ENCODE measurements around the gene SLIT3.

SLIT3 gene

DNA sequence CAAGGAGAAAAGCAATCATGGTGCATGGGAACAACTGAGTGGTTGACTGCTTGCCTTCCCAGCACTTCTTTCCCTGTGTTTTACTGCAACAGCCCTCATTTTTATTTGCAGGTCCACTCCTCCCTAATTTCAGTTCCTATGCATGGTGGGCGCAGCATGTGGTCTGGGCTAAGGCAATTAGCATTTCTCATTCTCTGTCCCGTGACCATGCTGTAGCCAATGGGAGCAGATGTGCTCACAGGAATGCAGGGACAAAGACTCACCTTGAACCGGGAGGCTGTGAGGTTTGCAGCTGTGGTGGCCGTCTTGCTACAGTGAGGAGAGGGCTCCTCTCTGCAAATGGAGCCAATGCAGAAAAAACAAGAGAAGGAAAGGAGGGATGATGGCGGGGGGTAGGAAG is 315.5 kb downstream of the SLIT3 start:
- no peak for DNase-seq

DNA sequence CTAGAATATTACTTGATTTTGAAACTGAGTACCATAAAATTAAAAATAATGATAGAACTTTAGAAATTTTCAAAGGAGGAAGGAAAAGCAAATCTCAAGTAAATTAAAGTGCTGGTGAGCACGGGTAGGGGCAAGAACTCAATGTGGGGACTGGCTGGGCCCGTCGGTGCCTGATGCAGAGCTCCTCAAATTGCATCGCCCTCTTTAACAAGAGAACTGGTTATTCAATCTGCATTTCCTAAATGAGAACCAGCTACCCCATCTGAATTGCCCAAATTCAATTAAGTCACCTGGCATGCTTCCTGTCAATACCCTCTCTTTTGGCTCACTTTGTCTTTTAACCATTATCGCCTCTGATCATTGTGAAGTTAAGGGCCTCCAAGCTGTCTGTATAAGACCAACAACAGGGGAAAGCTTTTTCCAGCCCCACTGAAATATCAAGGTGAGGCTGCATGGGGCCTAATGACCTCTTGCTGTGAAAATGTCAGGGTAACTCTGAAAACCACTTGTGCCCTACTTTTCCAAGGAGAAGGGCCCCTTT is 316.7 kb downstream of the SLIT3 start:
- DNase-seq = no peak

DNA sequence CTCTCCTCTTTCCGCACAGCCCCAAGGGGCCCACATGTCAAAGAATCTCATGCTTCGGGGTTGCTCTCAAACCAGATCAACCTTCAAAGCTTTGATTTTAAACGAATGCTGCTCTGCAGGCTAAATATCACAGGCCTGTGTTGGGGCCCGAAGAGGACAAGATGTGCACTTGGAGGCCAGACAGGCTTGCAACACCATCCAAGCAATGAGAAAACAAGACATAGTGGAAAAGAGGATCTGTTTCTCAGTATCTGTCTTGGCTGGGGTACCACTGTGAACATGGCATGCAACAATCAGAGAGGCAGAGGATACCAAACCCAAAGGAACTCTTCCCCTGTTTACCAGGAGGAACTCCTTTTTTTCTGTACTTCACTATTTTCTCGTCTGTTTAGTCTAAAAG is 321.8 kb downstream of the SLIT3 start:
- DNase-seq = no peak

DNA sequence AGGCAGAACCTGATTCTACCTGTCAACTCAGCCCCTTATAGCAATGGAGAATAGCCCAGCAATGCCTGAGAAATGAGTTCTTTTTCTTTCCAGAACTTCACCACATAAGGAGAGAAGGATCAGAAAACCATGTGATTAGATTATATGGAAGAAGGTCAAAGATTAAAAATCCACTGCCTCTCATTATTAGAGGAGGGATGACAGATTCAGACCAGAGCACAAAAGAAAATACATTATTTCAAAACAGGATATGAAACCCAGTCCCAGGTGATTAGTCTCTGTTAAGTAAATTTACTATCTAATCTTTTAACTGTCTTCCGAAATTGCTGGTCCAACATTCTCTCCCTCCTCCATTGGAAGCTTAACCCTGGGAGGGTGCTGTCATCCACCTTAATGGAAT is 322.4 kb downstream of the SLIT3 start:
- no peak for DNase-seq

DNA sequence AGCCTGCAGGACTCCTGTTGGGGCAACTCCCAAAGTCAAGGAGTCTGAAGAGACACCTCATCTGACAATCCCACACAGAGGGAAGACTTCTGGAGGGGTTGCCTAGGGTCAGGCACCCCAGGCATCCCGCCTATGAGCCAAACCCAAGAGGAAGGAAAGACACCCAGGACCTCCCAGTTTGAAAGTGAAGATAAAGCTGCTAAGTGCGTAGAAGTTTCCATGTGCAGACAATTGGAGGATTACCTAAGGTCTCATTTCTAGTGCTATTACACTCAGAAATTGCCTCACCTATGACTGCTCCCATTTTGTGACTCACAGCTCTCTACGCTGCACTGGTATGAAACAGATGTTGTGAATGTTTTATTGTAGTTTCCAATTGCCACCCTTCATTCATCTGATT is 322.9 kb downstream of the SLIT3 start:
- no peak for DNase-seq

DNA sequence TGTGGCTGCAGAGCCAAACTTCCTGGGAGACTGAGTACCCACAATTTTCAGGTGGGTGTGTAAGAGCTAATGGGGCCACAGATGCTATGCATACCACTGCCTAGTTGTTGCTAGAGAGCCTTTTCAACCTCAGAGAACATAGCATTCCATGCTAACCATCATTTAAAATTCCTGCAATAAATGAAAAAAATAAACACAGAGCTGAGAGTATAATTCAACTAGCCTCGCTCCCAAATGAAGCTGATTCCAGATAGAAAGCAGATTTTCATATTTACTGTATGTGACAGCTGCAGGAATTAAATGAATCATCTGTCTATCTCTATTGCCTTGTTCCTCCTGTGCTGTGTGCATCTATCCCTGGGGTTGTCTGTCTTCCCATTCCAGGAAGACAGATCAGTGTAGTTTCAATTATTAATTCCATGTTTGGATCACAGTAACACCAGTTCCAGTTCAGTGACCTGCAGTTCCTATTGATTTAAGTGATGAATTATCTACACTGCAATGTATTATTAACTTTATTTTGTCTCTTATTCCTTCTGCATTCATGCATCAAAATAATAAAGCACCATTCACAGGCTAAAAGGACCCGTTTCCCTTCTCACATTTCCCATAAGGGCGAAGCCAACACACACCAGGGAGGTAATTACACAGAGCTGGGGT is 324.5 kb downstream of the SLIT3 start:
- no peak for DNase-seq

DNA sequence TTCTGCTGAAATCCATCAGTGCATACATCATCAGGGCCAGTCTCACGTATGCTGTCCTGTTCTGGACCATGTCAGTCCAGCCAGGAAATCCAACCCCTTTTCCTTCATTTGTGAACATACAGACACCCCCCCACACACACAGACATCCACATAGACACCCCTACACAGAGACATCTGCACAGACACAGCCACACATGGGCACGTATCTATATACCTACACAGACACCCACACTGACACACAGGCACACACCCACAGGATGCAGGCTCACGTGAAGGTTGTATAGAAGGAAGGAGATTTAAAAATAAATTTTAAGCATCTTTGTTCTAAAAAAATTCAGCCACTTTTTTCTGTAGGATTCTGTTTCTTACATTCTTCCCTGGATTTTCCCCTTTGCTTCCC is 325.6 kb downstream of the SLIT3 start:
- DNase-seq = no peak

DNA sequence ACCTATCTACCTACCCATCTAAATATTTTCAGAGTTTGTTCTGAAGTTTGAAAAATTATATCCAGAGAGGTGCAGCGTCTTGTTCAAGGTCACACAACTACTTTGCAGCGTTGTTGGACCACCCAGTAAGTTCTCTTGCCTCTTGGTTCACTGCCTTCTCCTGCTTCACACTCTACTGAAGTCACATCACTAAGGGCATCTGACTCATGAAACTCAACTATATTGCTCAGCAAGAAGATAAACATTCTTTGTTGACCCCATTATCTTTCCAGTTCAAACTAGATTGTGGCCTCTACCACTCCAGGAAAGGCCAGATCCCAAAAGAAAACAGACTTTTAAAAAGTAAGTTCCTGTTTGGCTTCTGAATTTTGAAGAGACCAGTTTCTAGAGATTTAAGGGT is 326.9 kb downstream of the SLIT3 start:
- DNase-seq = no peak

DNA sequence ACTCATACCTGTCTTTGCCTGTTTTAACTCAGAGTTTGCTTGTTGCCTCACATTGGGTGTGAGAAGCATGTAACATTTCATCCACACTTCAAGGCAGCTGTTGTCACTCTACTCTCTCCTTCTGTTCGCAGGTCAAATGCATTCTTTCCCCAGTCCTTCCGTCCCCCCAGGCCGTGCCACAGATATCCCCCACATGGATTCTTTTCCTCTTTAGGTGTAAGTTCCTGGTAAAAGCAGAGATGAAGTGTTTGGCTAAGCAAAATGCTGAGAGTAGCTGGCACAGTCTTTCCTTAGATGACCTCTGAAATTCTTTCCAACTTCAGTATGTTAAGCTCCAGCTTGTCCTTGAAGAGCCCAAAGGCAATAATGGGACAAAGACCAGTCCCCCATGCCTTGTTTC is 328.2 kb downstream of the SLIT3 start:
- no peak for DNase-seq

DNA sequence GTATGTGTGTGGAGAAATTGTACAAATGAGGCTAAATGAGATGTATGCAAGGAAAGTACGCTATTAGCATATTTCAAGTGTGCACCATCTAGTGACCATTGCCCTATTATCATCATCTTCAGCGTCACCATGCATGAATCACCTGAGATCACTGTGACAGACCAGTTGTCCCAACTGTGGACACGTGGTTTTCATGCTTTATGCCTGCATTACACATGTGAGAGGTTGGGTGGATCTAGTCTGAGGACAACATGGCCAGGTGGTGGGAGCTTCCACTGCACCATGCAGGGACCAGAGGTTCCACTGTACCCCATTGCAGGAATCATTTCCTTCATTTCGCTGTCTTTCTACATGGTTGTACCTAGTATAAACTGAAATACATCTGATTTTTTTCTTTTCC is 329.8 kb downstream of the SLIT3 start:
- DNase-seq = no peak

DNA sequence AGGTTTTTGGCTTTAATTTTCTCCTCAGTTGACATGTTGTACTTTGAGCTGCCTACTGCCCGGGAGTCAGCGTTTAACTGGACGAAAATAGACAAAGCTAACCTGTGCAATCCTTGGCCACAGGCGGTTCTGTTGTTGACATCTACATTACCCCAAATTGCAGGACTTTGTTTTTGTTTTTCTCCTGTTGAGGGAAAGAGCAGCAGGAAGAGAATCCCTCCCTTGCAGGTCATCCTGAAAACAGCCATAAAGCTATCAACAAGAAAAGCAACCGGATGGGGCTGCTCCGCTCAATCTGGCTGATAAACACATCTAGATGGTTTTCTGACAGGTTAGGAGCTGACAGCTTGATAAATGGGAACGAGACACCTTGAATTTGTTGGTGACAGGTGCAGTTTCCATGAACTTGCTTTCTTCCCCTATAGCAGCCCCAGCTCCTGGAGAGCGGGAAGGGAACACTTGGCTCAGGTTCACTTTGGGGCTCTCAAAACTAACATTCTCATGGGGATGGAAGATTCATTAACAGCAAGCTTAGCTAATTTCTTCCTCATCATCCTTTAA is 331.5 kb downstream of the SLIT3 start:
- DNase-seq = no peak

DNA sequence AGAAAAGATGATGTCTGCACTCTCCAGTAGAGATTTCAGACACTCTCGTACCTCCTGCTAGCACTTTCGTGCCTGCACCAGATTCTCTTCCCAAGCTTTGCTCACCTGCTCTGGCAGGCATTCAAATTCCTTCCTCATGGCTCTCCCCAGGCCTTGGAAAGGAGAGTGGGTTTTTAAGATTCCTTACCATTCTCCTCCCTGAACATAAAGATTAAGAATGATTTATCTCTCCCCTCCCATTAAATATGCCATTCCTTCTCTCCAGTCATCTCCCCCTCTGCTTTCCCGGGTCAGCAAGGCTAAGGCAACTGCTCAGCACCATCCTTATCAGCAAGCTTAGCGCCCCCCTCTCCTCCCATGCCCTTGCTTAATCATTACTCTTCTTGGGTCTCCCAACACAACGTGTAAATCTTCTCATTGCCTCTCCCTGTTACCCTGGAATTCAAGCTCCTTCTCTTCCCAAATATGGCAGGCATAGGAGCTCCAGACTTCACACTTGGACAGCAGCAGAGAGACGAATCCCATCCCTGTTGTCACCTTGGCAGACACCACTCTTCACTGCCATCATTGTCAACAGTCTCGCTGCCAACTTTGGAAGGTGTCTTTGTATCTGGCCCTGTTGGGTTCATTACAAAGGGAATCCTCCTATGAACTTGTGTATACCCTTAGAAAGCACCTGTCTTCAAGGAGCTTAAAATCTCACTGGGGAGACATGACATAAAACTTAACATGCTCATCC is 332.9 kb downstream of the SLIT3 start:
- DNase-seq = no peak

DNA sequence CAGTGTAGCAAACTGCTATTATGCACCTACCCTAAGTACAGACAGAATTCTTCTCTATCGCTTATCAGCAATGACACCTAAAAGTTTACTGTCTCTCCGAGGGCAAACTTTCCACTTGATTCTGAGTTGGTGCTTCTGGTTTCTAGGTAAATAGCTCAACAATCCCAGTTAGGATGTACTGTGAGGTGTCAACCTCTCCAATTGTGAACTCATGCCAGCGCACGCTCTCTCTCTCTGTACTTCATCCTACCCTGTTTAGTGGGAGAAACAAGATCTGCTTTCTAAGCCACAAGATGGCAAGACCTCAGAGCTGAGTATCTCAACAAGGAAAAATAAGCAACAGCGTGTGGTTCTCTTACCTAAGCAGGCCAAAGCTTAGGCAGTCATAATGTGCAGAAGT is 335.3 kb downstream of the SLIT3 start:
- no peak for DNase-seq

DNA sequence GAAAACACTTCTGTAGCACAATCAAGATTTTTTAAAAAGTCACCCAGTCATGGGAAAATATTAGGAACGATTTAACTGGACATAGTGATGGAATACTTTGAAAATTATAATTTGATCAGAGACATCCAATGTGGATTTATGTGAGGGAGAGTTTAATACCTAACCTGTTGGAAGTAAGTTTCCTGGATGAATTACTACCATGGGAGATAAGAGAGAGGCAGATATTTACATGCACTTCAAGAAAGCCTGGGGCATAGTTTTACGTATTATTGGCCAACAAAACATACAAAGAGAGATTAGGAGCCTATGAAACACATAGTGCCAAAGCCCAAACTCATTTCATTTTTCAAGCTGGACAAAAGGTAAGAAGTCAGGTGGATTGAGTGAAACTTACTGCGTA is 336.8 kb downstream of the SLIT3 start:
- DNase-seq = no peak

DNA sequence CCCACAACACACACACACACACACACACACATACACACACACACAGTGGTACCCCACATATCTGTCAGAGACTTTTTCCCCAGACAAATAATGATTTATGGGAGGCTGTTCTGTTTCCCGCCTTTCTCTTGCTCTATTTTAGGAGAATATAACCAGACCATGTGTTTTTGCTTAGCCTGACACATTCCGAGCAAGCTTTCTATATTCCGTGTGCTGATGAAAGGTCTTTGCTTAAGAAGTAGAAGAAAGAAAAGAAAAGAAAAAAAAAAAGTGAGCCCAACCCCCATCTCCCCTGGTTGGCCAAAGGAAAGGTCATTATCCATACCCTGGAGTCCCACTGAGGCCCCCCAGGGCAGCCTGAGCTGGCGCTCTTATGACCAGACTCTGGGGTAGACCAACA is 338.6 kb downstream of the SLIT3 start:
- DNase-seq = no peak

DNA sequence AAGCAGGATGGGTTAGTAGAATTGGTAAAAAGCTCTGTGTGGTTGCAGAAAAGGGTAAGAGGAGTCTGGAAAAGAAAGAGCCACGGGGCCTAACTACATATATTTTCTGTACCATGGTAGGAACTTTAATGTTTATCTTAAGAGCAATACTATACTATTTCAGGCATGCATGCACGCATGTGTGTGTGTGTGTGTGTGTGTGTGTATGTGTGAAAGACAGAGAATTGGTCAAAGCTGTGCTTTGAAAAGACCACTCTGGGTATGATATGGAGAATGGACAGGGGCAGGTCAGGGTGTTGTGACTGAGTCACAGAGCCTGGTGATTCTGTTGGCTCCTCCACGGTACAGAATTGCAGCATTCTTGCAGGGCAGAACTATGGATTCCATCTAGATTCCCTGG is 339.3 kb downstream of the SLIT3 start:
- DNase-seq = no peak

DNA sequence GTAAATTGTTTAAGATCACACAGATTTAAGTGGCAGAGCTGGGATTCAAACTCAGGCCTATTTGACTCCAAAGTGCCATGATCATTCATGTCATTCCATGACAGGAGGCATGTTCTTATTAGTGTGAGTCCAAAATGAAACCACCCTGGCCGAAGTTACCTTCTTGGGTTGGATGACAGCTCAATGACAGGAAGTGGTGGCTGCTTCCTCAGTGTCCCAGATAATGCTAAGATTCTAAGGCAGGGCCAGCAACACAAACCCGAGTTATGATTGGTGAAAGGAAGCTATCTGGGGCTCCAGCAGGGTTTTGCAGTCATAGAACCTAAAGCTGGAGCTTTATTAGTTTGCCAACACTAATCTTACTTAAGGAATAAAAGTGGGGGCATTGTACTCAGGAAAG is 340.4 kb downstream of the SLIT3 start:
- DNase-seq = no peak

DNA sequence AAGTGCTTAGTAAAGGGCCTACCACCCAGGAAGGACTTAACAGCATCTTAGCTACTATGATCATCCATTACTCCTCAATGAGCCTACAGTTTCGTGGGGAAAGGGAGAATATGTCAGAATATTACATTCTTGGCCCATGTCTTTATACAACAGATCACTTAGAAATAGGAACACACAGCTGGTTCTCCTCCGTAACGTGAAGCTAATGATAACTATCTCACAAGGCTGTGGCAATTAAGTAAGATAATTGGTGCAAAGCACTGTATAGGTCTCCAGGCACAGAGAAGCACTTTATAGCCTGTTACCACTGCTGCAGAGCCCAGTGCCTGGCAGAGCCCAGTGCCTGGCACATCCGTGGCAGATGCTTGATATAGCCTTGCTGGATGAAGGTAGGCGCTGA is 347.6 kb downstream of the SLIT3 start:
- DNase-seq = no peak

DNA sequence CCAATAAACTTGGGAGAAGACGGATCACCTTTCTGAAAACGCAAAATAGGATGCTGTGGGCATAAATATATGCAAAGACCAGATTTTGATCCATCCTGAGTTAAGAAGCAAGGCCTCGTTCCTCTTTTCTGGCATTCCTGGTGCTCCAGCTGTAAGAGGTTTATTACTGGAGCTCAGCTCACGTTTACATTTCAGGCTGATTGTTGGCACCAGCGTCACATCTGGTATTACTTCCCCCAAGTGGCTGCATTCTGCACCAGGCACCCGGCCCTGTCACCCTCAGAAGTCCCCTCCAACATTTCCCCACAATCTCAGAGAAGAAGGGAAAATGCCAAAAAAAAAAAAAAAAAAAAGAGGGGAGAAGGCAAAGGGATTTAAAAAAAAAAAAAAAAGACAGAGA is 348.7 kb downstream of the SLIT3 start:
- DNase-seq = no peak

DNA sequence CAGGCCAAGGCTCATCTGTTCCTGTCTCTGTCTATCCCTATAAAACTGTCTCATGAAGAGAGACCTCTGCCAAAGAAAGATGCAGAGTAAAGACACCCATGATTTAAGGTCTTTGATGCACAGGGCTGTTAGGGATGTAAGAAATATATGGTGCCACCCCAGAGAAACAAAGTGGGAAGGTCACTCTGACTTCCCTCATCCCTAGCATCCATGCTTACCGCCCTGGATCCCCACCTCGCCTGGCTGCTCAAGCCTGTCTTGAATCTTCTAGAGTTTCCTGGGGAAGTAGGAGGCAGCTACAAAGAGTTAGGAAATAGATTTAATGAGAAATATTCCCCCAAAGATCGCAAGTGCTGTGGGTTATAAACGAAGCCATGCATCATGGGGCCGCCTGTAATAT is 349.2 kb downstream of the SLIT3 start:
- DNase-seq = no peak

DNA sequence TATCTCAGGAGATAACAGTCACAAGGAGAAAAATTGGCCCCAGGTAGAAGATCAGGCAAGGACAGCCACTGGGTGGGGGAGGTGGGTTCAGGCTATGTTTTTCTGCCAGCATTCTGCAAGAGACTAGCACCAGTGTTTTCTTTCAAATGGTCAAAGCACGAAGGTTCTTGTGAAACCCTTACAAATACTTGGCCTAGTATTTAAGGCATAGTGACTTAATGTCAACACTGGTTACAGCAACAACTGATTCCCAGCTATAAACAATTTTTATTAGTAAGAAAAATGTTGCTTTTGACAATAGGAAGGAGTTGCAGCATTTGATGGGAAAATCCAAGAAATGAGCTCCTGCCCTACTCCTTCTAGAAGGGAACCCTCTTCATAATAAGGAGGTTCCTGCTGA is 349.6 kb downstream of the SLIT3 start:
- no peak for DNase-seq

DNA sequence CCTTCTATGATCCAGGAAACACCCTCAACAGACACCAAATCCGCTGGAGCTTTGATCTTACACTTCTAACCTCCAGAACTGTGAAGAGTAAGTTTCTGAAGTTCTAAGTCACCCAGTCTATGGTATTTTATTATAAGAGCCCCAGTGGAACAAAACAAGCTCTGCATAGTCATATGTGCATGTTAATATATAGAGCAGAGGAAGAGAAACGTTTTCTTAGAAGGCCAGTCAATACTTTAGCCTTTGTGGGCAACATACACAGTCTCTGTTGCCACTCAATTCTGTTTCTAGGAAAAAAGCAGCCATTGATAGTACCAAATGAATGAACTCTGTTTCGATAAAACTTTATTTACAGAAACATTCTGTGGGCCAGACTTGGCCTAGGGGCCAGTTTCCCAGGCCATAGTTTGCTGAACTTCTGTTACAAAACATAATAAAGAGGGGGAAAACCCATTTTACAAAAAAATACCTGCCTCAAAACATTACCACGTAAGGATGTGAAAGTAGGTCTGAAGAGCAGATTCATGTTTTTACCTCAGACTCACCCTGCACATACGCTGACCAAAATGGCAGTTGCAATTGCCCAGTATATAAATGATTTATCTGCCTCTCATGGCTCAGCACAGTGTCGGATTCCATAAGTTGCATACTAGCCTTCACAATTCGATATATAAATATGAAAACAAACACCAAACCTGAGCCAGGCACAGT is 350.5 kb downstream of the SLIT3 start:
- DNase-seq = no peak

DNA sequence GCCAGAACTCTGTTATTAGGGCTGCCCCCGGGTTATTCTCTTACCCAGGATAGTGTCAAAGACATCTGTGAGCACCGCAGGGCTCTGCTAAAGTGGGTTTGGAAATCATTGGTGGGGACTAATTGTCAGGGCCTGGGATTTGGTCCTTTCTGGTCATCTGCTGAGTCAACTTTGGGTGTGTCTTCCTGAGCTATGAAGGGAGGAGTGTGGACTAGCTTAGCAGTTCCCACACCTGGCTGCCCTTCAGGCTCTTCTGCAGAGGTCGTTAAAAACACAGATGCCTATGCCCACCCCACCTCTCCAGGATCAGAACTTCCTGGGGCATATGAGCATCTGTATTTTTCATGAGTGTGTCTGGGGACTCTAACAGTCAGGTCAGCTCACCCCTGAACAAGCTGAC is 352.2 kb downstream of the SLIT3 start:
- DNase-seq = no peak
